Omental fat pad (tissue), 4 donors: ENCODE data around the gene SMIM26. TPM values are rescaled to one million over a fixed set of nuclear protein-coding genes. Genes with fewer than 3 reads are reported as not detected.
"Not testable (repeated sequence)": the region's sequence is repeated elsewhere in the genome, so short reads cannot be mapped to it uniquely, and the experiment has no call there.

ENCODE experiments used
- ATAC-seq: fragments of 150-250 bp; one replicate; pipeline ENCODE4 v1.9.1; 2016; ENCODE audit warnings: mild to moderate bottlenecking, moderate library complexity; ENCODE audit not compliant: low FRiP score
- DNase-seq: peaks from one replicate; pipeline ENCODE4 v3.0.0-alpha.2; 2019; ENCODE audit warnings: low spot score
- CTCF ChIP-seq, 3 donors: fragments of 450-650 bp; IDR thresholded peaks; one replicate each; pipeline ENCODE4 v1.5.1; 2016 to 2017; ENCODE audit warnings: antibody characterized with exemption in 3 of 3, mild to moderate bottlenecking in 3 of 3, moderate library complexity in 2 of 3
- total RNA-seq, 4 donors: library from RNA; depleted of rRNA; stranded (reverse); fragments of >200 nt; gene quantifications; one replicate each; pipeline ENCODE4 v1.1.0, GENCODE V29; 2016

The SMIM26 gene
- total RNA-seq: 100 to 1,000 TPM in 3 of 4 donors, 10 to 100 TPM in 1; 84.2 to 145 (median 113) TPM

- TF ChIP-seq CTCF (IDR thresholded peaks at IDR 0.05): no peak
- peak; percentile 63 for DNase-seq
- peak; percentile 99 for ATAC-seq
Observed at GRCh38 chr20:18566892-18567738, at the start of gene SMIM26. TSS of gene SMIM26 (plus strand) at chr20:18567432. CDS start at chr20:18567479, 47 bp downstream.

GRCh38 chr20:18522066-18522465 lies 45.2 kb upstream of the SMIM26 start:
- DNase-seq, ATAC-seq: not testable (repeated sequence)

GRCh38 chr20:18523066-18523465 lies 44.2 kb upstream of the SMIM26 start:
- no peak for TF ChIP-seq CTCF (IDR thresholded peaks at IDR 0.05)
- no peak for ATAC-seq
- DNase-seq: no peak

- DNase-seq (no peak), ATAC-seq (no peak)
- no peak for TF ChIP-seq CTCF (IDR thresholded peaks at IDR 0.05)
Observed at GRCh38 chr20:18524646-18525045, 42.6 kb upstream of the SMIM26 start.

- not testable (repeated sequence) for DNase-seq, ATAC-seq
Observed at GRCh38 chr20:18526761-18527160, 40.5 kb upstream of the SMIM26 start.

- DNase-seq (no peak), ATAC-seq (no peak)
- no peak for TF ChIP-seq CTCF (IDR thresholded peaks at IDR 0.05)
Observed at GRCh38 chr20:18527339-18527738, 39.9 kb upstream of the SMIM26 start.

GRCh38 chr20:18527836-18528235 lies 39.4 kb upstream of the SMIM26 start:
- DNase-seq (no peak), ATAC-seq (no peak)
- no peak for TF ChIP-seq CTCF (IDR thresholded peaks at IDR 0.05)

- ATAC-seq (no peak), DNase-seq (no peak)
- TF ChIP-seq CTCF (IDR thresholded peaks at IDR 0.05): no peak
Observed at GRCh38 chr20:18529041-18529440, 38.2 kb upstream of the SMIM26 start.
